ENCODE data around the gene FERMT3. TPM values are rescaled to one million over a fixed set of nuclear protein-coding genes. Genes with fewer than 3 reads are reported as not detected.
A peak's percentile ranks its signal among the peaks of the same experiment; 100 is the strongest.

FERMT3 gene
- polyA plus RNA-seq, 2 donors = 4.4 to 5.8 TPM

- peaks cover 0 to 12% of the 10 kb centered on the region in 2 donors for H3K36me3 ChIP-seq (ENCODE audit: control insufficient read depth in 2 of 2, insufficient read depth in 2 of 2, low read length in 1 of 2)
- H3K27me3 ChIP-seq (ENCODE audit: control insufficient read depth in 1 of 2, insufficient read depth in 2 of 2, low read length in 2 of 2) = no peaks in the 10 kb centered on the region
- H3K4me3 ChIP-seq (ENCODE audit: low read depth in 1 of 2, low read length in 2 of 2) = no peak overlapping the region
- H3K9me3 ChIP-seq (ENCODE audit: control insufficient read depth in 2 of 2, insufficient read depth in 1 of 2, low read depth in 1 of 2, low read length in 1 of 2) = no peaks in the 10 kb centered on the region
- H3K27ac ChIP-seq (ENCODE audit: low read depth in 2 of 2, low read length in 1 of 2) = no peak overlapping the region
- H3K4me1 ChIP-seq (ENCODE audit: control insufficient read depth in 2 of 2, insufficient read depth in 2 of 2, low read length in 1 of 2) = peaks cover 0 to 10% of the 10 kb centered on the region in 2 donors
- 67 to 71% methylated on average over 10 to 11 of the region's 11 CpGs for WGBS, 2 donors
Observed at GRCh38 chr11:64218628-64219353, 12.3 kb downstream of the FERMT3 start.

DNA sequence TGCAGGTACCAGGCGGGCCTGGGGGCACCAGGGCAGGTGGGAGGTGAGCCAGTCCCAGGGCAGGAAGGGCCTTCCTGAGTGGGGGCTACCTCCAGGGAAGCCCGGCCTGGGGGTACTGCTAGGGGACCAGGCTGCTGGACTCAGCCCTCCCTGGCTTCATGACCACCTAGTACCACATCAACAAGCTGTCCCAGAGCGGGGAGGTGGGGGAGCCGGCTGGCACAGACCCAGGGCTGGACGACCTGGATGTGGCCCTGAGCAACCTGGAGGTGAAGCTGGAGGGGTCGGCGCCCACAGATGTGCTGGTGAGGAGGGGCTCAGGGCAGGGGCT is 12.8 kb downstream of the FERMT3 start:
- Histone ChIP-seq H3K4me3 (ENCODE audit: low read depth in 1 of 2, low read length in 2 of 2) (no peak overlapping the region), H3K9me3 (ENCODE audit: control insufficient read depth in 2 of 2, insufficient read depth in 1 of 2, low read depth in 1 of 2, low read length in 1 of 2) (no peaks in the 10 kb centered on the region), H3K36me3 (ENCODE audit: control insufficient read depth in 2 of 2, insufficient read depth in 2 of 2, low read length in 1 of 2) (peaks cover 0 to 12% of the 10 kb centered on the region in 2 donors), H3K27me3 (ENCODE audit: control insufficient read depth in 1 of 2, insufficient read depth in 2 of 2, low read length in 2 of 2) (no peaks in the 10 kb centered on the region), H3K4me1 (ENCODE audit: control insufficient read depth in 2 of 2, insufficient read depth in 2 of 2, low read length in 1 of 2) (peaks cover 0 to 14% of the 10 kb centered on the region in 2 donors), H3K27ac (ENCODE audit: low read depth in 2 of 2, low read length in 1 of 2) (no peak overlapping the region)
- WGBS, 2 donors = 83 to 87% methylated on average over 7 of the region's 7 CpGs

DNA sequence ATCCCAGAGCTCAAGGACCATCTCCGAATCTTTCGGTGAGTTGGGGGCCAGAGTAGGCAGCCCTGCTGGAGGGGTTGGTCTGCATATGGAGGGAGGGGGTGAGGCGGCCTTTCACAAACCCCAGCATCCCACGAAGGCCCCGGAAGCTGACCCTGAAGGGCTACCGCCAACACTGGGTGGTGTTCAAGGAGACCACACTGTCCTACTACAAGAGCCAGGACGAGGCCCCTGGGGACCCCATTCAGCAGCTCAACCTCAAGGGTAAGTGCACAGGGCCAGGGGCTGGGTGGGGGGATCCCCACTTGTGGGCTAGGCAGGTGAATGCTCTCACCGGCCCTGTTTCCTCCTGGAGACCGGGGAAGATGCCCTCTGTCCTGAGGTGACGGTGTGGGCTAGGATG is 13.2 kb downstream of the FERMT3 start:
- Histone ChIP-seq H3K4me3 (ENCODE audit: low read depth in 1 of 2, low read length in 2 of 2) (no peak overlapping the region), H3K4me1 (ENCODE audit: control insufficient read depth in 2 of 2, insufficient read depth in 2 of 2, low read length in 1 of 2) (peaks cover 0 to 18% of the 10 kb centered on the region in 2 donors), H3K36me3 (ENCODE audit: control insufficient read depth in 2 of 2, insufficient read depth in 2 of 2, low read length in 1 of 2) (peaks cover 0 to 12% of the 10 kb centered on the region in 2 donors), H3K9me3 (ENCODE audit: control insufficient read depth in 2 of 2, insufficient read depth in 1 of 2, low read depth in 1 of 2, low read length in 1 of 2) (no peaks in the 10 kb centered on the region), H3K27me3 (ENCODE audit: control insufficient read depth in 1 of 2, insufficient read depth in 2 of 2, low read length in 2 of 2) (no peaks in the 10 kb centered on the region), H3K27ac (ENCODE audit: low read depth in 2 of 2, low read length in 1 of 2) (no peak overlapping the region)
- 91 to 93% methylated on average over 10 of the region's 10 CpGs for WGBS, 2 donors

GRCh38 chr11:64220271-64220670 is 13.8 kb downstream of the FERMT3 start:
- H3K9me3 ChIP-seq (ENCODE audit: control insufficient read depth in 2 of 2, insufficient read depth in 1 of 2, low read depth in 1 of 2, low read length in 1 of 2) = no peaks in the 10 kb centered on the region
- no peaks in the 10 kb centered on the region for H3K27me3 ChIP-seq (ENCODE audit: control insufficient read depth in 1 of 2, insufficient read depth in 2 of 2, low read length in 2 of 2)
- H3K36me3 ChIP-seq (ENCODE audit: control insufficient read depth in 2 of 2, insufficient read depth in 2 of 2, low read length in 1 of 2) = peaks cover 0 to 12% of the 10 kb centered on the region in 2 donors
- H3K4me3 ChIP-seq (ENCODE audit: low read depth in 1 of 2, low read length in 2 of 2) = no peak overlapping the region
- 89 to 91% methylated on average over 16 to 17 of the region's 17 CpGs for WGBS, 2 donors
- H3K27ac ChIP-seq (ENCODE audit: low read depth in 2 of 2, low read length in 1 of 2) = no peak overlapping the region
- H3K4me1 ChIP-seq (ENCODE audit: control insufficient read depth in 2 of 2, insufficient read depth in 2 of 2, low read length in 1 of 2) = peaks cover 3 to 24% of the 10 kb centered on the region in 2 donors

DNA sequence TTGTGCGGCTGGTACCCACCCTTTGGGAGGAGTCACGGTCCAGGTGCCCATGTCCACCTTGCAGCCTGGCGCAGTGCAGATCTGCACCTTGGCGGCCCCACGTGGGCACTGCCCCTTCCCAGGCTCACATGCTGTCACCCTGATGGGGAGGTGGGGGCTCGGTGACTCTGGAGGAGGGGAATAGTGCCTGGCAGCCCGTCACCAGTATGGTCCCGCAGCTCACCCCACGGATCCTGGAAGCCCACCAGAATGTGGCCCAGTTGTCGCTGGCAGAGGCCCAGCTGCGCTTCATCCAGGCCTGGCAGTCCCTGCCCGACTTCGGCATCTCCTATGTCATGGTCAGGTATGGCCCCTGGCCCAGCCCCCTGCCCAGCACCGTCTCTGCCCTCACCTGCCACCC is 14.3 kb downstream of the FERMT3 start:
- peaks cover 6 to 28% of the 10 kb centered on the region in 2 donors for H3K4me1 ChIP-seq (ENCODE audit: control insufficient read depth in 2 of 2, insufficient read depth in 2 of 2, low read length in 1 of 2)
- no peaks in the 10 kb centered on the region for H3K27me3 ChIP-seq (ENCODE audit: control insufficient read depth in 1 of 2, insufficient read depth in 2 of 2, low read length in 2 of 2)
- H3K9me3 ChIP-seq (ENCODE audit: control insufficient read depth in 2 of 2, insufficient read depth in 1 of 2, low read depth in 1 of 2, low read length in 1 of 2) = no peaks in the 10 kb centered on the region
- peaks cover 0 to 12% of the 10 kb centered on the region in 2 donors for H3K36me3 ChIP-seq (ENCODE audit: control insufficient read depth in 2 of 2, insufficient read depth in 2 of 2, low read length in 1 of 2)
- WGBS, 2 donors = 88 to 92% methylated on average over 14 of the region's 14 CpGs
- no peak overlapping the region for H3K27ac ChIP-seq (ENCODE audit: low read depth in 2 of 2, low read length in 1 of 2)
- no peak overlapping the region for H3K4me3 ChIP-seq (ENCODE audit: low read depth in 1 of 2, low read length in 2 of 2)

DNA sequence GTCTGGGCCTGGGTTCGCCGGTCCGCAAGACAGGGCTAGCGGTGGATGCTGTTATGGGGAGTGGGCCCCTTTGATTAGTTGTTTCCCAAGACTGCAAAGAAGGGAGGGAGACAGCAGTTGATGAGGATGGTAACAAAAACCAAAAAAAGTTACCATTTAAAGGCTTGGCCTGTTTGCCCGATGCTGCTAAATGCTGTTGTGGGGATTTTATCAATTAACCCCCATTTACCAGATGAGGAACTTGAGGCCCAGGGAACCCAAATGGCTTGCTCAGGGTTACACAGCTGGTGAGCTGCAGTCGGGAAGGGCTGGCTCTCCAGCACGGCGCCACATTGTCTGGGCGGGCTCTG is 16.1 kb downstream of the FERMT3 start:
- Histone ChIP-seq H3K4me3 (ENCODE audit: low read depth in 1 of 2, low read length in 2 of 2) (no peak overlapping the region), H3K27ac (ENCODE audit: low read depth in 2 of 2, low read length in 1 of 2) (peak overlapping the region in 1 of 2 donors; percentile 56), H3K36me3 (ENCODE audit: control insufficient read depth in 2 of 2, insufficient read depth in 2 of 2, low read length in 1 of 2) (peaks cover 0 to 12% of the 10 kb centered on the region in 2 donors), H3K9me3 (ENCODE audit: control insufficient read depth in 2 of 2, insufficient read depth in 1 of 2, low read depth in 1 of 2, low read length in 1 of 2) (no peaks in the 10 kb centered on the region), H3K4me1 (ENCODE audit: control insufficient read depth in 2 of 2, insufficient read depth in 2 of 2, low read length in 1 of 2) (peaks cover 9 to 37% of the 10 kb centered on the region in 2 donors), H3K27me3 (ENCODE audit: control insufficient read depth in 1 of 2, insufficient read depth in 2 of 2, low read length in 2 of 2) (no peaks in the 10 kb centered on the region)
- 62% methylated on average over 9 of the region's 9 CpGs for WGBS, 2 donors

- Histone ChIP-seq H3K4me1 (ENCODE audit: control insufficient read depth in 2 of 2, insufficient read depth in 2 of 2, low read length in 1 of 2) (peaks cover 9 to 37% of the 10 kb centered on the region in 2 donors), H3K9me3 (ENCODE audit: control insufficient read depth in 2 of 2, insufficient read depth in 1 of 2, low read depth in 1 of 2, low read length in 1 of 2) (no peaks in the 10 kb centered on the region), H3K36me3 (ENCODE audit: control insufficient read depth in 2 of 2, insufficient read depth in 2 of 2, low read length in 1 of 2) (peaks cover 0 to 12% of the 10 kb centered on the region in 2 donors), H3K27me3 (ENCODE audit: control insufficient read depth in 1 of 2, insufficient read depth in 2 of 2, low read length in 2 of 2) (no peaks in the 10 kb centered on the region), H3K27ac (ENCODE audit: low read depth in 2 of 2, low read length in 1 of 2) (peak overlapping the region; percentile 9 to 56), H3K4me3 (ENCODE audit: low read depth in 1 of 2, low read length in 2 of 2) (no peak overlapping the region)
- 78 to 83% methylated on average over 24 of the region's 24 CpGs for whole genome bisulfite sequencing, 2 donors
Observed at GRCh38 chr11:64223001-64223651, 16.6 kb downstream of the FERMT3 start.

DNA sequence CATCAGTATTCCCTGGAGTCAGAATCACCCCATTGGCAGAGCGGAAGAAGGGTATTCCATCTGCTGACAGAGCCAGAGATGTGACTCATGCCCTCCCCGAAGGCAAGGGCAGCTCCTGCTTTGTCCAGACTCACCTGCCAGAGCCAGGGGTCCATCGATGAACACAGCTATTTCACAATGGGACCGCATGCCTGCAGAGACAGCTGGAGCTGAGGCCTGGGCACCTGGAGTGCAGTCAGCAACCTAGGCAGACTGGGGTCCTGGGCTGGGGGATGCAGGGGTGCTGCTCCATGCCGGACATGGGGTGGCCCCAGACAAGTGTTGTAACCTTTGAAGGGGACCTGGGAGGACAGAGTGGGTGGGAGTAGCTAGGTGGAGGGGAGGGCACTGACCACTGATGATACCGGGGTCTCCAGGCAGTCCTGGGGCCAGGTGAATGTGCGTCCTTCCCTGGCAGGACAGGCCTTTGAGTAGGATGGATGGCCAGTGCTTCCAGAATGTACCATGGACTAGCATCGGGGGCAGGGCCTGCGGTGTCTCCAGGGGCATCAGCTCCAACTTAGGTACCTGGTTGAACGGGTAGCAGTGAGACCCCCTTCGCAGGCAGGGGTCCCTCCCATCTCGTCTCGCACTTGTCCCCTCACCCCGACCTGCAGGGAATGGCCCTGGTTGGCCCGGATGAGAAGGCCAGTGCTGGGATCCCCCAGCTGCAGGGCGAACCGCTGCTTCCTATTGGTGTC is 17.8 kb downstream of the FERMT3 start:
- Histone ChIP-seq H3K27ac (ENCODE audit: low read depth in 2 of 2, low read length in 1 of 2) (peak overlapping the region in 1 of 2 donors; percentile 50), H3K36me3 (ENCODE audit: control insufficient read depth in 2 of 2, insufficient read depth in 2 of 2, low read length in 1 of 2) (peaks cover 0 to 12% of the 10 kb centered on the region in 2 donors), H3K4me1 (ENCODE audit: control insufficient read depth in 2 of 2, insufficient read depth in 2 of 2, low read length in 1 of 2) (peaks cover 9 to 37% of the 10 kb centered on the region in 2 donors), H3K9me3 (ENCODE audit: control insufficient read depth in 2 of 2, insufficient read depth in 1 of 2, low read depth in 1 of 2, low read length in 1 of 2) (no peaks in the 10 kb centered on the region), H3K4me3 (ENCODE audit: low read depth in 1 of 2, low read length in 2 of 2) (no peak overlapping the region), H3K27me3 (ENCODE audit: control insufficient read depth in 1 of 2, insufficient read depth in 2 of 2, low read length in 2 of 2) (no peaks in the 10 kb centered on the region)
- 81 to 85% methylated on average over 15 to 17 of the region's 17 CpGs for WGBS, 2 donors

- Histone ChIP-seq H3K4me3 (ENCODE audit: low read depth in 1 of 2, low read length in 2 of 2) (peak overlapping the region; percentile 69 to 79), H3K9me3 (ENCODE audit: control insufficient read depth in 2 of 2, insufficient read depth in 1 of 2, low read depth in 1 of 2, low read length in 1 of 2) (no peaks in the 10 kb centered on the region), H3K27me3 (ENCODE audit: control insufficient read depth in 1 of 2, insufficient read depth in 2 of 2, low read length in 2 of 2) (no peaks in the 10 kb centered on the region), H3K36me3 (ENCODE audit: control insufficient read depth in 2 of 2, insufficient read depth in 2 of 2, low read length in 1 of 2) (peaks cover 0 to 11% of the 10 kb centered on the region in 2 donors), H3K27ac (ENCODE audit: low read depth in 2 of 2, low read length in 1 of 2) (peak overlapping the region; percentile 89 to 94), H3K4me1 (ENCODE audit: control insufficient read depth in 2 of 2, insufficient read depth in 2 of 2, low read length in 1 of 2) (peaks cover 9 to 37% of the 10 kb centered on the region in 2 donors)
- WGBS, 2 donors = 55 to 59% methylated on average over 22 of the region's 22 CpGs
Observed at GRCh38 chr11:64224891-64225607, 18.5 kb downstream of the FERMT3 start.
